Subcutaneous adipose tissue (tissue), 4 donors: ENCODE data around the gene ZNF563. TPM values are rescaled to one million over a fixed set of nuclear protein-coding genes. Genes with fewer than 3 reads are reported as not detected.

ENCODE experiments used
- small RNA-seq: library from RNA; depleted of rRNA; stranded (forward); fragments of <200 nt; gene quantifications from one replicate; pipeline ENCODE3, GENCODE V24; 2016
- total RNA-seq, 4 donors: library from RNA; depleted of rRNA; stranded (reverse); fragments of >200 nt; gene quantifications; one replicate each; pipeline ENCODE4 v1.1.0, GENCODE V29; 2016

The ZNF563 gene
- total RNA-seq, 4 donors from 2014 or later = 4.4 to 6.8 (median 5.3) TPM

Small RNAs within 50 kb of the gene (small RNA-seq; reads per million reads assigned to genes)
- not detected for gene RPS29P23

Other genes with a start within 250 kb of the ZNF563 start
- 1 to 10 TPM; 1.3 to 2.0 (median 1.5) TPM for gene ZNF20, start 193.3 kb downstream of the ZNF563 start, total RNA-seq
- gene ZNF625, start 176.9 kb downstream of the ZNF563 start, total RNA-seq = 1 to 10 TPM; 3.1 to 5.8 (median 4.4) TPM
- 10 to 100 TPM; 10.3 to 20.2 (median 13.9) TPM for gene ZNF136, start 170.5 kb downstream of the ZNF563 start, total RNA-seq
- 10 to 100 TPM; 14.3 to 17.8 (median 15.1) TPM for gene ZNF44, start 38.8 kb downstream of the ZNF563 start, total RNA-seq
- gene ZNF442, start 32.0 kb upstream of the ZNF563 start, total RNA-seq = 1 to 10 TPM; 2.4 to 4.0 (median 3.2) TPM
- 1 to 10 TPM; 6.2 to 7.5 (median 6.6) TPM for gene ZNF799, start 67.6 kb upstream of the ZNF563 start, total RNA-seq
- gene ZNF443, start 107.4 kb upstream of the ZNF563 start, total RNA-seq = 1 to 10 TPM; 4.2 to 5.9 (median 4.8) TPM
- 1 to 10 TPM; 1.5 to 3.1 (median 2.8) TPM for gene ZNF709, start 151.2 kb upstream of the ZNF563 start, total RNA-seq
- gene ZNF564, start 217.8 kb upstream of the ZNF563 start, total RNA-seq = 10 to 100 TPM; 10.7 to 15.0 (median 14.3) TPM